SHP77 treated with DMSO at 0.1 percent for 48 hours (cell line): ENCODE results near the gene TCEAL4.

Experiments
- DNase-seq: peaks from one replicate; lab custom pipeline; 2025; lab: John Stamatoyannopoulos, UW

TCEAL4 gene

DNA sequence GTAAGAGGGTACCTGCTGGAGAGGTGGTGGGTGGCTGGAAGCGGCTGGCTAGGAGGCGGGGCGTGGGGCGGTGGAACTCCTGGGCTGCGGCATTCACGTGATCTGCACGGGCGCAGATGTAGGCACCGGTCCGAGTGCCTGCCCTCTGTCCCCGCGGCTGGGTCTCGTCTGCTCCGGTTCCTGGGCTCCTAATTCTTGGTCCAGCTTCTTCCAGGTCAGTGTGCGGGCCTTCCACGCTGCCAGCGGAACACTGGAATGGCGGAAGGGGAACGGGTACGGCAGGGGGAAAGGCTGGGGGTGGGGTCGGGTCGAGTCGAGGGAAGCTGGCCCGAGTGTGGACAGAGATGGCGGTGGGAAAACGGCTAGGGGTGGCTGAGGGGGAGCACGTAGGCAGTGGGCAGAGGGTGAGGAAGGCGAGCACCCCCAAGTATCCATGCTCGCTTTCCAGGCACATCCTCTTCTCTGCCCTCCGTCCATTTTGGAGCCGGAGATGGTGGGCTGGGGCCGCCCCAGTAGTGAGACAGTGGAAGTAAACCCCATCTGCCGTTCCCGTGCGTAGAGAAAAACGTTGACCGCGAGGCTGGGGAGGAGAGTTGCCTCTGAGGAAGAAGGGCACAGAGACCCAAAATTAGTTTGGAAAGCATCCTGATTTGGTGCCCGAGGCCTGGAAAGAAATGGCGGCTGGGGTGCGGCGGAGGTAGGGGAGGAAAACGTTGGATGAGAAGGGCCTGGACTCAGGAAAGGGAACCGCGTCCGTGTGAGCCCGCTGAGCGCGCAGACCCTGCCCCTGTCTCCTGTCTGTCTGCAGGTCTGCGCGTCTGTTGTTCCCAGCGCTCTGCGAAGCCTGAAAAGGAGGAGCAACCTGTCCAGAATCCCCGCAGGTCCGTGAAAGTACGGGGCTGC, at the start of gene TCEAL4:
TSS of gene TCEAL4 (plus strand) at position 105 of the 903 bp plus-strand sequence. CDS start 1,161 bp downstream, outside the sequence.
- DNase-seq = peak; percentile 20

DNA sequence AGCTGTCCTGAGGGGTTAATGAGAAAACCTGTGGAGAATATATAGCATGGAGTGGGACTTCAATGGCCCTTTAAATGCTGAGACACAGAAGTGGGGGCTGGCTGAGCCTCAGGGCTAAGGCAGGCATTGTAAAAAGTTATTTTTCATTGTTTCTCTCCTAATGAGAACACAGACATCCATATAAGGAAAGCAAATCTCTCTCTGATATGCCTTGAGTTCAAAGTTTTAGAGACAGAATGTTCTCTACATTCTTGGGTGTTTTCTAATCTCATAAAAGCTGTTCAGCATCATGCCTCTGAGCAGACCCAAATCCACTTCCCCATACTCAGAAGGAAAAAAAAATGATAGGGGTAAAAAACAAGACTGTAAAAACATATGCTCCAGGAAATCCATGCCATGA, 49.2 kb upstream of the TCEAL4 start:
- DNase-seq = no peak

DNA sequence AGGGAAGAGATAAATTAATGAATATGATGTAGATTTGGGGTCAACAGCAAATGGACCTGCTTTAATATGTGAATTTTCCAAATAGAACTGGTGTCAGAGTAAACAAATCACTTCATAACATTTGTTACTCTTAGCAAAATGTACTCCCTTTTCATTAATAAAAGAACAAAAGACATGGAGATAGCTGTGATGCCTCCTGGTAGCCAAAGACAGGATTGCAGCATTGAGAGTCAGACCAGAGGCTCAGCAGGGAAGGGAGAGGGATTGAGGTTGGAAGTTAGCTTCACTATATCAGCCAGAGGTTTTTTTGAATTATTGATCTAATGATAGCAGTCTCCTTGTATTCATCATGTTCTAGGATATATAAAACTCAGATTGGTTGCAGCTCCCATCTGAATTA, 48.6 kb upstream of the TCEAL4 start:
- no peak for DNase-seq

DNA sequence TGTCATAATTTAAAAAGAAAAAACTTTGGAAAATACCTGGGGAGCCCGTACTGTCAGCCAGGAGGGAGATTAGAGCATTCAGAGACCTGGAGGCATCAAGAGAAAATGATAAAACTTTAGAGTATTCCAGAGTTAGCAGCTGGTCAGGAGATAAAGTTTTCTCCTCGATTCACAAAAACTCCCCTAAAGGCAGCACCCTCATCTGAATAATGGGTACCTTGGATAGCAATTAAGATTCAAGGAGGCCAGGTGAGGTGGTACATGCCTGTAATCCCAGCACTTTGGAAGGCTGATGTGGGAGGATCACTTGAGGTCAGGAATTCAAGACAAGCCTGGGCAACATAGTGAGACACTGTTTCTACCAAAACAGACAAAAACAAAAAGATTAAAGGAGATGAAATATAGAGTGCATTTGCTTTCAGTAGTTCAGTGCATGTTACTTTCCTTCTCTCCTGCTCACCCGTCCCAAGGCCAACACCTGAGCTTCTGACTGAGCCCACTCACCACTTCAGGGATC, 47.4 kb upstream of the TCEAL4 start:
- DNase-seq = no peak

DNA sequence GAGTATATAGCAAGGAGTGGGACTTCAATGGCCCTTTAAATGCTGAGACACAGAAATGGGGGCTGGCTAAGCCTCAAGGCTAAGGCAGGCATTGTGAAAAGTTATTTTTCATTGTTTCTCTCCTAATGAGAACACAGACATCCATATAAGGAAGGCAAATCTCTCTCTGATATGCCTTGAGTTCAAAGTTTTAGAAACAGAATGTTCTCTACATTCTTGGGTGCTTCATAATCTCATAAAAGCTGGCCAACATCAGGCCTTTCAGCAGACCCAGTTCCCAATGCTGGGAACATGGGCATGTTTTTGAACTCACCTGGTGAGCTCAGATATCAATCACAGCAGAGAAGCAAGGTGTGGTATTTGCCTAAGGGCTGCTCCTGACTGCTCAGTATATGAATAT, 46.6 kb upstream of the TCEAL4 start:
- DNase-seq = no peak

DNA sequence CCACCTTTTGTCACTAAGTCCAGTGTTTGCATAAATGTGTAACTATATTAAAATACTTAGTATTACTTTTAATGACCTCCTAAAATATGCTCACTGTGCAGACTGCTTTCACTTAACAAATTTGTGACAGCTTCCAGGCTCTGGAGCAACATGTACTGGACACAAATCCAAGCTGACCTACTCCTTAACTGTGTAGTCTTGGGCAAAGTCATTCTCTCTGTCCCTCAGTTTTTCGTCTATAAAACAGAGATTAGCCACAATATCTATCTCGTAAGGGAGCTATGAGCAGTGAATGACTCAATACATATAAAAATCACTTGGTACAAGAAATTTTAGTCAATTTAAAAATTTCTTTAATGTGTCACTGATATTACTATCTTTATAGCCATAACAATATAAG, 45.6 kb upstream of the TCEAL4 start:
- DNase-seq = no peak

DNA sequence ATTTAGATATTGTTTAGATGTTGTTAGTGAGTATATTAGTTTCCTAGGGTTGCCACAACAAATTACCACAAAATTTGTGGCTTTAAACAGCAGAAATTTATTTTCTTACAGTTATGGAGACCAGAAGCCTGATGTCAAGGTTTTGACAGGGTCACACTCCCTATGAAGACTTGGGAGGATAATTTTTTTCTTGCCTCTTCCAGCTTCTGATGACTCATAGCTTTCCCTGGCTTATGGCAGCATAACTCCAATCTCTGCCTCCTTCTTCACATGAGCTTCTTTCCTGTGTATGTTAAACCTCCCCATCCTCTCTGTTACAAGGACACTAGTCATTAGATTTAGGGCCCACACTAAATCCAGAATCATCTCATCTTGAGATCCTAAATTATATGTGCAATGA, 45.2 kb upstream of the TCEAL4 start:
- no peak for DNase-seq

DNA sequence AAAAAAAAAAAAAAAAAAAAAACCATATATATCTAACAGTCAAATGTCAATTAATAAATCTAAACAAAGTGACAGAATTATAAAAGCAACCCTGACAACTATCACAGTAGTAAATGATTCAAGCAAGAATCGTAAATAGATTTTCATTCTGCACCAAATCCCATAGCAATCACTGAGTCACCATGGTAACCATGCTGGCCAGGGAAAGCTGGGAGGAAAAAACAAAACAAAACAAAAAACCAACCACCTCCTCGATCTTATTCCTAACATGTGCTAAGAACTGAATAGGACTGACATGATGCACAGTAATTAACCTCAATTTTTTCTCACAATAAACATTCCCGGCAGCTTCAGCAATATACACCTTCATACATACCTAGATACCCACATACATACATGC, 35.4 kb upstream of the TCEAL4 start:
- no peak for DNase-seq

DNA sequence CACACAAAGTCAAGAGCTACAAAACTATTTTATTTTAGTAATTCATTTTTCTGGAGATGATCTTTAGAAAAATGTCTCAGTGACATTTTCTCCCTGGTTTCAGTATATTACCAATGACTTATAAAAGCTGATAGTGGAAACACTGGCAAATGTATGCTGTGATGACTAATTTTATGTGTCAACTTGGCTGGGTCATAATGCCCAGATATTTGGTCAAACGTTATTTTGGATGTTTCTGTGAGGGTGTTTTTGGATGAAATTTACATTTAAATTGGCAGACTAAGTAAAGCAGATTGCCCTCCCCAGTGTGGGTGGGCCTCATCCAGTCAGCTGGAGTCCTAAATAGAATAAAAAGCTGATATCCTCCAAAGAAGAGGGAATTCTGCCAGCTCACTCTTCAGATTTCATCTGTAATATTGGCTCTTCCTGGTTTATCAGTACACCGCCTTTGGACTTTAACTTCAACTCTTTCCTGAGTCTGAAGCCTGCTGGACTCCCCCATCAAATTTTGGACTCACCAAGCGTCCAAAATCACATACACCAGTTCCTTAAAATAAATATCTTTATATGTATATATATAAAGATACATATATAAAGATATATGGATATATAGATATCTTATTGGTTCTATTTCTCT, 34.8 kb upstream of the TCEAL4 start:
- DNase-seq = no peak

DNA sequence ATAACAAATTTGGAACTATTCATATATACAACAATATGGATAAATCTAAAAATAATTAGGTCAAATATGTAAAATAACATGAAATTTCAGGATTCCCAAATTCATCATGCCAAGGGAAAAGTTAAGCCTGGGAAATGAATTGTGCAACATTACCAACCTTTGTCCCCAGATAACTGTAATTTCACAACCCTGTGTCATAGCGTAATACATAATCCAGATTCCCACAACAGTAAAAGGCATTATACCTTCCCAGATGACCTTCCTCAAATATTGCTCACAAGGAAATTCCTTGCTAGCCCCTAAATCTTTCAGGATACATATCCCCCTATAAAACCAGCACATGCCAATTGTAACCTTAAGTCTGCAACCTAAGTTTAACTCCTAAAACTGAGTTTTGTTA, 33.1 kb upstream of the TCEAL4 start:
- no peak for DNase-seq

DNA sequence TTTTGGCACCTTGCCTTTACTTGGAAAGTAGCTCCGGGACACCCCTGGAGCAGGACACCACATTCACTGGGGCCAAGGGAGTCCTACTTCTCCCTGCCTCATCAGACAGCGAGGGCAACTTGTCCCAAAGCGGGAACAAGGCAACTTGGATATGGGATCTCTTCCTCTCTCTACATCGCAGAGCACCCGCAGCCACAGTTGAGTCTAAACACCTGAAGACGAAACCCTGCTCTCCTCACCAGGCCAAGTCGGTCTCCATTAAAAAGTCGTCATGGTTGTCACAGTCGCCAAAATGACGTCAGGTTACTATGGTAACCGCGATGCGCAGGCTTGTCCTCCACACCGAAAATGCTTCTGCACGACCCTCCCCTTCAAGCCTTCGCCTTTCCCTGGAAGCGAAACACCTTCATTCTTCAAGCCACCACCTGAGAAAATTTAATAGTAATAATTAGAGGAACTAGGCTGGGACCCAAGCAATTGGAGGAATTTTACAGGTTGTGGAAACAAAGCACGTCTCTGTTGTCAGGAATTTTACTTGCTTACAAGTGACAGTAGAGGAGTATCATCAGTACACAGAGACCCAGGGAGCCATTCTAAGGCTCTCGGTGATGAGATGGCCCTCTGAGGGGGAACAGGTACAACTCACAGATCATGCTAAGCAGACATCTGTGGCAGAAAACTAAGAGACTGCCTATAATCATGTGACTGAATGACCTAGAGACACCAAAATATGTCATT, 30.5 kb upstream of the TCEAL4 start:
- DNase-seq = no peak

DNA sequence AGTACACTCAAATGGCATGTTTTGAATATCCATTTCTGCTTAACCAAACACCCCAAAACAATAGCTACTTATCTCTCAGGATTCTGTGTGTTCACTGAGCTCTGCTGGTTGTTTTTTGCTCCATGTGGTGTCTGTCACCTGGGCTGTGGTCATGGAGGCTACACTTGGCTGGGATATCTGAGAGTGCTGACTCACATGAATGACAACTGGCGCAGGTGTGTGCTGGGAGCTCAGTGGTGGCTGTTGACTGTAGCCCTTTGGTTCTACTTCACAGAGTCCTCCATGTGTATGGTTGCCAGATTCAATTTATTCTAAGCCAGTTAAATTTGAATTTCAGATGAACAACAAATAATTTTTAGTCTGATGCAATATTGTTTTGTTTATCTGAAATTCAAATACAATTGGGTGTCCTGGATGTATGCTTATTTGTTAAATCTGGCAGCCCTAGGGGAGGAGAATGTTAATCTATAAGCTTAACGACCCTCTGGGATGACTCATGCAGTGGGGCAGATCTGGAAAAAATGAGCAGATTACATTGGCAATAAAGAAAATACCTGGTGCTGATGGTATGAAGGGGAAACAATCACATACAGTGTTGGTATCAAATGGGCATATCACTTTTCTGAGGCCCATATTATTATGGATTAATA, 28.2 kb upstream of the TCEAL4 start:
- DNase-seq = no peak

DNA sequence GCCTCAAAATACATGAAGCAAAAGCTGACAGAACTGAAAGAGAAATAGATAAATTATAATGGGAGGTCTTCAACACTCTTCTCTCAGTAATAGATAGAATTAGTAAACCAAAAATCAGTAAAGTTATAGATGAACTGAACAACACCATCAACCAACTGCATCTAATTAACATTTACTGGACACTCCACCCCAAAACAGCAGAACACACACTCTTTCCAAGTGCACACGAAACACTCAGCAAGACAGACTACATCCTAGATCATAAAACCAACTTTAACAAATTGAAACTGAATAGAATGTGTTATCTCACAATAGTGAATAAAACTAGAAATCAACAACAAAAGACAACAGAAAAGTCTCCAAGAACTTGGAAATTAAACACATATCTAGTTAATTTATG, 25.1 kb upstream of the TCEAL4 start:
- no peak for DNase-seq

DNA sequence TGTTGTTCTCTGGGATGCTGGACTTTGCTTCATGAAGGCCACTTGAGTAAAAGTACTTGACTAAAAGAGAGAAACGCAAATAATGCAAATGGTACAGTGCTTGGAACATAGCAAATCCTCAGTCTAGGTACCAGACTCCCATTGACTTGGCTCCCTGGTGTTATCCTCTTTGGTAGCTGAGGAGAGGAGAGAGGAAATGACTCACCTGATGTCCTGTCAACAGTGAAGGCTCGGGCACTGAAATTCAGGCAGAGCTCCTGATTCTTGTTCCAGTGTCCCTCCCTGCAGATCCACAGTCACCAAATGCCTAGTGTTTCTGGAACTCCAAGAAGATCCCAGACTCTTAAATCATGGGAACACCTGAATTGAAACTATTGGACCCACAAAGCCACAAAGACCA, 22.5 kb upstream of the TCEAL4 start:
- no peak for DNase-seq

DNA sequence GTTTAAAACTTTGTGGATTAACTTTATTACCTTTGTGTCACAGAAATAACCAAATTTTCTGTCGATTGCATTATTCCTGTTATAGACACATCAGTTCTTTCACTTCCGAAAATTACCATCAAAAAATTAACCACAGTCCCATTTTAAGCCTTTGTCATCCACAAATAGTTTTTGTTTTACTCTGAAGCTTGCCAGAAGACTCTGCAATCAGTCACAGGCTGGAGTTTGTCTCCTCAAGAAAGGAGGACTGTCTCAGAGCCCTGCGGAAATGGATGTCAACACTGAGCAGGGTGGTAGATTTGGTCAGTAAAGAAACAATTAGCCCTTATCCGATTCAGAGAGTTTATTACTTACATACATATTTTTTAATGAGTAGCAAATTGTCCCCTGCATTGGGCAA, 20.1 kb upstream of the TCEAL4 start:
- no peak for DNase-seq

DNA sequence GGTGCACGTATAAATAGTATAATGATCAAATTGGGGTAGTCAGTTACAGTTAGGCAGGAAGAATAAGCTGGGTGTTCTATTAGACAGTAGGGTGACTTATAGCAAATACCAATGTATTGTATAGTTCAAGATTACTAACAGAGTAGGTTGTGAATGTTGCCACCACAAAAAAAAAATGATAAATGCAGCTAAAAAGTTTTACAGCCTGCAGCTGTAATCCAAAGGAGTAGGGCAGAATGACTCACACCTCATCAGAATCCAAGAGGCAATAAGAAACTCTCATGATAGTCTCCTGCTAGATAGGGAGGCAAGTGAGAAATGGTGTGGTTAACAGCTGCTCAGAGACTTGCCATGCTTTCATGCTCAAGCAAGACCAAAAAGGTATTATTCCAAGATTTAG, 19.6 kb upstream of the TCEAL4 start:
- no peak for DNase-seq

DNA sequence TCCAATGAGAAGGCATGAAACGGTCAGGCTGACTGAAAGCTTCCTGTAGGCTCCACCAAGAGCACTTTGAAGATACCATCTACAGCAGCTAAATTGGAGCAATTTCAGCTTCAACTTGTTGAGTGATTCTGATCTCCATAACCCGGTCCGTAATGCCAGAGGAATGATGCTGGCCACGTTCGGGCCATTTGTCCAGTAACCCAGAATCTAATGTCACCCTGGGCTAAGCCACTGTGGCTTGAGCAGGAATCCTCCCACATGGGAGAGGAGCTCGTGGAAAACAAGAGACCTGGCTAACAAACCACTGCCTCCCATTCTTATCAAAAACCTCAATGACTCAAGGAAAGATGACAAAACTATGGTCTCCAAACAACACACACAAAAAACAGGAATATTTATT, 14.2 kb upstream of the TCEAL4 start:
- DNase-seq = no peak

DNA sequence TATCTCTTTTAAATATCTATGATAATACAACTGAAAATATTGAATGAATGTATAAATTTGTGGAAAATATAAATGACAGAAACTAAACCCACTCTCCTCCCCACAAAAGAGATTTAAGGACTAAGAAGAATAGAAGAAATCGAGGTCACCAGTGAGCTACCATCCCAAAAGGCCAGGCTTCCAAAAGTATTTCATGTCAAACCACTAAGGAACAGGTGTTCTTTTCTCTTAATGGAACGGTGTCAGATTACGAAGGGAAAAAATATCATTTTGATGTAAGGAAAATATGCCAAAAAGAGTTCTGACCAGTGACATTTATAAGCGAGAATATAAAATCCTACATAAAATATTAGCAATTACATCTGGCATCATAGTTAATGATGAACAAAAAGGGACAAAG, 13.6 kb upstream of the TCEAL4 start:
- no peak for DNase-seq

DNA sequence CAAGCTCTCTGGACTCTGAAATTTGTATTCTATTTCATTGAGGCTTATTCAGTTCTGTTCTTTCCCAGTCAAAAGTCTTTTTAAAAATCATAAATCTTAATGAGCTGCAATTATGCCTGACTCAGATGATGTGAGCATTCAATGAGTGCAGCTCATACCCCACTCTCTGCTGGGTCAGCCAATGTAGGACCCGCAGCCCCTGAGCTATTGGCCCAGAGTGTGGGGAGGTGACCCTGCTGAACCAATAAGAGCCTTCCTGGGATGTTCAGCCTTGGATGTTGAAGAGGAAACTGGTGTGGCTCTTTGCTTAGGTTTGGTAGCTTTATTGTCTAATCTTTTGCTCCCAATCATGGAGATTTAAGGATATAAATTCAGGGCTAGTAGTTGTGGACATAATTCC, 12.1 kb upstream of the TCEAL4 start:
- no peak for DNase-seq

DNA sequence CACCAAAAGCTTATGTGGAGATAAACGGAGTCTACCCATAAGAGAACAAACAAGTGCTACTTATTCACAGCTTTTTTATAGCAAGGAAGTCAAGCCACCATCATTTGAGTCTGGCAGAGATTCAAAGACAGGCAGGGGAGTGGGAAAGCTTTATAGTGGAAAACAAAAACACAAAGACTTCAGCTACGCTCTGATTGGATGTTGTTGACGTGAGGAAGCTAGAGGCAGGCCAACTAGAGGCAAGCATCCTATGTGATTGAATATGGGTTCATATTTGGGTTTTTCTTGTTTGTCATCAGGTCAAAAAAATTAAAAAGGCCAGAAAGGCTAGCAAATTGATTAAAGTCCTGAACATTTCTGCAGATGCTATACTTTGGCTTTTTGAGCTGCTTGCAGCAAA, 719 bp upstream of the TCEAL4 start:
- DNase-seq = no peak

DNA sequence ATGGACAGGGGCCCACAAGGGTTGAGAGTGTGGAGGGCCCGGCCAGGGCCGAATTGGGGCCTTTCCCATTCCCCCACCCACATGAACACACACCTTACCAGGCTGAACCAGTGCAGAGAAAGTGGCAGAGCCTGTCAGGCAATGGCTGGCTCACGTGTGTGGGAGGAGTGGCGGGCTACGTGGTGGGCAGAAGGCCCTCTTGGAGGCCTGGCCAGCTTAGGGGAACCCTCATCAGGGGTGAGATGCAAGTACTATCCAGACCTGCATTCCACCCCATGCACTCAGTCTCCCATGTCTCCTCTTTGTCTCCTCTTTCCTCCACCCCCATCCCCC, 965 bp downstream of the TCEAL4 start:
- no peak for DNase-seq

DNA sequence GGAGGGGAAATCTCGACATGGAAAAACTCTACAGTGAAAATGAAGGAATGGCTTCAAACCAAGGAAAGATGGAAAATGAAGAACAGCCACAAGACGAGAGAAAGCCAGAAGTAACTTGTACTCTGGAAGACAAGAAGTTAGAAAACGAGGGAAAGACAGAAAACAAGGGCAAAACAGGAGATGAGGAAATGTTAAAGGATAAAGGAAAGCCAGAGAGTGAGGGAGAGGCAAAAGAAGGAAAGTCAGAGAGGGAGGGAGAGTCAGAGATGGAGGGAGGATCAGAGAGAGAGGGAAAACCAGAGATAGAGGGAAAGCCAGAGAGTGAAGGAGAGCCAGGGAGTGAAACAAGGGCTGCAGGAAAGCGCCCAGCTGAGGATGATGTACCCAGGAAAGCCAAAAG, 1.3 kb downstream of the TCEAL4 start:
- DNase-seq = no peak
